Naive thymus-derived CD8-positive, alpha-beta T cell (primary cell): ENCODE results near the gene PFKFB3. TPM values are rescaled to one million over a fixed set of nuclear protein-coding genes. Genes with fewer than 3 reads are reported as not detected.
"Not testable (repeated sequence)": the region's sequence is repeated elsewhere in the genome, so short reads cannot be mapped to it uniquely, and the experiment has no call there.

ENCODE experiments used
- ATAC-seq, 2 donors: fragments of 150-1000 bp; cut with Tn5 transposase in 1 of 2; sonication (Bioruptor Pico), chemical (Tn5 transposase) in 1 of 2; 1 replicate in 1 of 2; 2 replicates in 1 of 2; pipeline ENCODE4 v1.10.0; 2021; ENCODE audit warnings: mild to moderate bottlenecking in 2 of 2, moderate library complexity in 2 of 2
- POLR2A ChIA-PET: fragments of 350-600 bp; sonication (Branson Sonifier 250); formaldehyde crosslinking; loops from one replicate; lab custom pipeline; 2021; ENCODE audit warnings: antibody characterized with exemption; lab: Charles Lee
- DNase-seq, 10 donors: peaks; one replicate each; pipeline versions ENCODE4 v3.0.0 to v3.0.0-alpha.2; 2020 to 2022
- H3K27ac Mint-ChIP-seq, 10 donors: one replicate each; pipeline ENCODE4 v1.8.0; 2020 to 2022; ENCODE audit warnings: mild to moderate bottlenecking in 10 of 10, mixed read lengths in 10 of 10, moderate library complexity in 4 of 10, inconsistent platforms in 1 of 10
- H3K27me3 Mint-ChIP-seq, 5 donors: one replicate each; pipeline ENCODE4 v1.8.0; 2021 to 2022; ENCODE audit warnings: mixed read lengths in 5 of 5
- H3K36me3 Mint-ChIP-seq, 3 donors: one replicate each; pipeline ENCODE4 v1.8.0; 2020 to 2022; ENCODE audit warnings: mixed read lengths in 3 of 3, mild to moderate bottlenecking in 2 of 3, inconsistent platforms in 1 of 3
- H3K4me1 Mint-ChIP-seq, 4 donors: one replicate each; pipeline ENCODE4 v1.8.0; 2021 to 2022; ENCODE audit warnings: mixed read lengths in 4 of 4
- H3K4me3 Mint-ChIP-seq, 10 donors: one replicate each; pipeline ENCODE4 v1.8.0; 2020 to 2022; ENCODE audit warnings: mild to moderate bottlenecking in 10 of 10, mixed read lengths in 10 of 10, moderate library complexity in 6 of 10, inconsistent platforms in 1 of 10
- H3K9me3 Mint-ChIP-seq, 9 donors: one replicate each; pipeline ENCODE4 v1.8.0; 2020 to 2022; ENCODE audit warnings: mixed read lengths in 9 of 9, mild to moderate bottlenecking in 3 of 9, inconsistent platforms in 1 of 9, moderate library complexity in 1 of 9
- polyA plus RNA-seq, 3 donors: library from polyadenylated mRNA; unstranded; fragments of 300-500 nt; fragmentation: Illumina TruSeq; gene quantifications; one replicate each; pipeline ENCODE4 v1.2.3, GENCODE V29; 2021
- total RNA-seq, 8 experiments: library from RNA in 2 of 8; stranded (reverse) in 2 of 8; gene quantifications; one replicate each; pipeline ENCODE4 v1.2.3 and lab custom pipeline; 2021 to 2026

Gene PFKFB3
- total and polyA plus RNA-seq, 5 experiments from 2014 or later, result 1.6 to 79.4 (median 7.1) TPM

DNA sequence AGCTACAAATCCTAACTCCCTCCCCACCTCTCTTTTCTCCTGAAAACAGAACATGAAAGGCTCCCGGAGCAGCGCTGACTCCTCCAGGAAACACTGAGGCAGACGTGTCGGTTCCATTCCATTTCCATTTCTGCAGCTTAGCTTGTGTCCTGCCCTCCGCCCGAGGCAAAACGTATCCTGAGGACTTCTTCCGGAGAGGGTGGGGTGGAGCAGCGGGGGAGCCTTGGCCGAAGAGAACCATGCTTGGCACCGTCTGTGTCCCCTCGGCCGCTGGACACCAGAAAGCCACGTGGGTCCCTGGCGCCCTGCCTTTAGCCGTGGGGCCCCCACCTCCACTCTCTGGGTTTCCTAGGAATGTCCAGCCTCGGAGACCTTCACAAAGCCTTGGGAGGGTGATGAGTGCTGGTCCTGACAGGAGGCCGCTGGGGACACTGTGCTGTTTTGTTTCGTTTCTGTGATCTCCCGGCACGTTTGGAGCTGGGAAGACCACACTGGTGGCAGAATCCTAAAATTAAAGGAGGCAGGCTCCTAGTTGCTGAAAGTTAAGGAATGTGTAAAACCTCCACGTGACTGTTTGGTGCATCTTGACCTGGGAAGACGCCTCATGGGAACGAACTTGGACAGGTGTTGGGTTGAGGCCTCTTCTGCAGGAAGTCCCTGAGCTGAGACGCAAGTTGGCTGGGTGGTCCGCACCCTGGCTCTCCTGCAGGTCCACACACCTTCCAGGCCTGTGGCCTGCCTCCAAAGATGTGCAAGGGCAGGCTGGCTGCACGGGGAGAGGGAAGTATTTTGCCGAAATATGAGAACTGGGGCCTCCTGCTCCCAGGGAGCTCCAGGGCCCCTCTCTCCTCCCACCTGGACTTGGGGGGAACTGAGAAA is 30.4 kb downstream of the PFKFB3 start:
- no peaks in the 10 kb centered on the region for H3K9me3 Mint-ChIP-seq
- H3K36me3 Mint-ChIP-seq, result peaks cover 3 to 62% (median 24%) of the 10 kb centered on the region in 3 donors
- no peak overlapping the region for H3K4me3 Mint-ChIP-seq
- H3K27ac Mint-ChIP-seq, result peak overlapping the region in 3 of 10 donors; percentile 15 to 35 (median 31)
- no peak for ATAC-seq
- no peak for DNase-seq
- H3K27me3 Mint-ChIP-seq, result no peaks in the 10 kb centered on the region
- POLR2A ChIA-PET, result interaction anchor here (1.1 kb wide), 1 partner anchor 115 kb away, joined by 4 read pairs; no protein-coding TSS in a partner anchor
- H3K4me1 Mint-ChIP-seq, result peaks cover 4 to 17% (median 10%) of the 10 kb centered on the region in 4 donors

- DNase-seq (no peak), ATAC-seq (no peak)
- H3K27me3 Mint-ChIP-seq, result no peaks in the 10 kb centered on the region
- H3K9me3 Mint-ChIP-seq, result peaks cover 0 to 2% (median 0%) of the 10 kb centered on the region in 9 donors
- POLR2A ChIA-PET, result interaction anchor here (1.1 kb wide), 1 partner anchor 114 kb away, joined by 4 read pairs; no protein-coding TSS in a partner anchor
- H3K27ac Mint-ChIP-seq, result peak overlapping the region in 3 of 10 donors; percentile 27 to 77 (median 56)
- peaks cover 2 to 11% (median 5%) of the 10 kb centered on the region in 4 donors for H3K4me1 Mint-ChIP-seq
- H3K36me3 Mint-ChIP-seq, result peaks cover 3 to 59% (median 24%) of the 10 kb centered on the region in 3 donors
- no peak overlapping the region for H3K4me3 Mint-ChIP-seq
Measured at GRCh38 chr10:6233725-6234277, 31.1 kb downstream of the PFKFB3 start.

GRCh38 chr10:6234371-6234770 is 31.6 kb downstream of the PFKFB3 start:
- H3K4me1 Mint-ChIP-seq, result peaks cover 0 to 14% (median 9%) of the 10 kb centered on the region in 4 donors
- H3K27ac Mint-ChIP-seq, result peak overlapping the region in 4 of 10 donors; percentile 20 to 77 (median 48)
- H3K36me3 Mint-ChIP-seq, result peaks cover 3 to 59% (median 27%) of the 10 kb centered on the region in 3 donors
- no peaks in the 10 kb centered on the region for H3K27me3 Mint-ChIP-seq
- ATAC-seq (no peak), DNase-seq (no peak)
- POLR2A ChIA-PET, result interaction anchor here (1.1 kb wide), 1 partner anchor 114 kb away, joined by 4 read pairs; no protein-coding TSS in a partner anchor
- H3K4me3 Mint-ChIP-seq, result no peak overlapping the region
- H3K9me3 Mint-ChIP-seq, result peaks cover 0 to 3% (median 0%) of the 10 kb centered on the region in 9 donors

- H3K9me3 Mint-ChIP-seq, result peaks cover 0 to 3% (median 0%) of the 10 kb centered on the region in 9 donors
- ATAC-seq, result no peak
- no peak for DNase-seq
- H3K4me1 Mint-ChIP-seq, result peaks cover 0 to 20% (median 8%) of the 10 kb centered on the region in 4 donors
- POLR2A ChIA-PET, result no interaction called here
- H3K36me3 Mint-ChIP-seq, result peaks cover 3 to 46% (median 27%) of the 10 kb centered on the region in 3 donors
- H3K27me3 Mint-ChIP-seq, result no peaks in the 10 kb centered on the region
- H3K4me3 Mint-ChIP-seq, result no peak overlapping the region
- peak overlapping the region in 1 of 10 donors; percentile 23 for H3K27ac Mint-ChIP-seq
Measured at GRCh38 chr10:6236349-6237198, 33.8 kb downstream of the PFKFB3 start.

- Mint-ChIP-seq H3K4me3 (no peak overlapping the region), H3K4me1 (peaks cover 0 to 20% (median 8%) of the 10 kb centered on the region in 4 donors), H3K27ac (peak overlapping the region in 2 of 10 donors; percentile 23 to 24), H3K9me3 (peaks cover 0 to 3% (median 0%) of the 10 kb centered on the region in 9 donors), H3K27me3 (no peaks in the 10 kb centered on the region), H3K36me3 (peaks cover 3 to 45% (median 27%) of the 10 kb centered on the region in 3 donors)
- DNase-seq (no peak), ATAC-seq (no peak)
- POLR2A ChIA-PET, result no interaction called here
Measured at GRCh38 chr10:6237199-6237530, 34.4 kb downstream of the PFKFB3 start.

DNA sequence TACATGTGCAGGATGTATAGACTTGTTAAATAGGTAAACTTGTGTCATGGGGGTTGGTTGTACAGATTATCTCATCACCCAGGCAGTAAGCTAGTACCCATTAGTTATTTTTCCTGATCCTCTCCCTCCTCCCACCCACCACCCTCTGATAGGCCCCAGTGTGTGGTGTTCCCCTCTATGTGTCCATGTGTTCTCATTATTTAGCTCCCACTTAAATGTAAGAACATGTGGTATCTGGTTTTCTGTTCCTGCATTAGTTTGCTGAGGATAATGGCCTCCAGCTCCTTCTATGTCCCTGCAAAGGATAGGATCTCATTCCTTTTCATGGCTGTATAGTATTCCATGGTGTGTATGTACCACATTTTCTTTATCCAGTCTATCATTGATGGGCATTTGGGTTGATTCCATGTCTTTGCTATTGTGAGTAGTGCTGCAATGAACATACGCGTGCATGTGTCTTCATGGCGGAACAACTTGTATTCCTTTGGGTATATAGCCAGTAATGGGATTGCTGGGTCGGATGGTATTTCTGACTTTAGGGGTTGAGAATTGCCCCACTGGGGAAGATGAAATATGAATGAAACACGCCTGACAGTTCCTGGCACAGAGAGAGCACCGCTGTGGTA is 36.0 kb downstream of the PFKFB3 start:
- peaks cover 3 to 36% (median 23%) of the 10 kb centered on the region in 3 donors for H3K36me3 Mint-ChIP-seq
- POLR2A ChIA-PET, H3K4me3 Mint-ChIP-seq, H3K9me3 Mint-ChIP-seq, DNase-seq, ATAC-seq, H3K27me3 Mint-ChIP-seq: not testable (repeated sequence)
- H3K4me1 Mint-ChIP-seq, result peaks cover 0 to 20% (median 8%) of the 10 kb centered on the region in 4 donors
- peak overlapping the region in 4 of 10 donors; percentile 20 to 68 (median 51) for H3K27ac Mint-ChIP-seq

- no peaks in the 10 kb centered on the region for H3K27me3 Mint-ChIP-seq
- peaks cover 3 to 29% (median 20%) of the 10 kb centered on the region in 3 donors for H3K36me3 Mint-ChIP-seq
- peak overlapping the region in 6 of 10 donors; percentile 14 to 68 (median 40) for H3K27ac Mint-ChIP-seq
- peaks cover 0 to 20% (median 8%) of the 10 kb centered on the region in 4 donors for H3K4me1 Mint-ChIP-seq
- no peak overlapping the region for H3K4me3 Mint-ChIP-seq
- DNase-seq (peak in 1 of 10 donors; percentile 42), ATAC-seq (peak; percentile 40 to 66)
- POLR2A ChIA-PET, result no interaction called here
- peaks cover 0 to 3% (median 0%) of the 10 kb centered on the region in 9 donors for H3K9me3 Mint-ChIP-seq
Measured at GRCh38 chr10:6239213-6239991, 36.7 kb downstream of the PFKFB3 start.

- Mint-ChIP-seq H3K27ac (no peak overlapping the region), H3K9me3 (peaks cover 0 to 3% (median 0%) of the 10 kb centered on the region in 9 donors), H3K36me3 (peaks cover 2 to 24% (median 17%) of the 10 kb centered on the region in 3 donors), H3K4me3 (no peak overlapping the region), H3K27me3 (no peaks in the 10 kb centered on the region), H3K4me1 (peaks cover 0 to 19% (median 7%) of the 10 kb centered on the region in 4 donors)
- POLR2A ChIA-PET, result no interaction called here
- no peak for ATAC-seq
- DNase-seq, result no peak
Measured at GRCh38 chr10:6240254-6240653, 37.5 kb downstream of the PFKFB3 start.

DNA sequence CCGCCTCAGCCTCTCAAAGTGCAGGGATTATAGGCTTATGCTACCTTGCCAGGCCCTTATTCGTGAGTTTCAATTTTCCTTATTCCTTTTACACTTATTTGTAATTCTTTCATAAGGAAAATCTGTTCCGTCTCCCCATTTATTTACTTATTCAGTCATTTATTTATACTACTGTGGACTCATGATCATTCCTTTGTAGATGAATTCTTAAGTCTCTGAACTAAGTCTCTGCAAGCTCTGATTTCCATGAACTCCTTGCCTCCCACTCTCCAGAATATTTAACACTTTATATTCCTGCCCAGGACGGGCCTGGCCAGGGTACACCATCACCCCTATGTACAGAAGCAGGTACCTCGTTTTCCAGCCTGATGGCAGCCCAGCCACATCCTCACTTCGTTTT is 39.4 kb downstream of the PFKFB3 start:
- POLR2A ChIA-PET, result no interaction called here
- DNase-seq (no peak), ATAC-seq (no peak)
- Mint-ChIP-seq H3K4me1 (peaks cover 0 to 17% (median 5%) of the 10 kb centered on the region in 4 donors), H3K9me3 (peaks cover 0 to 3% (median 0%) of the 10 kb centered on the region in 9 donors), H3K4me3 (no peak overlapping the region), H3K27ac (peak overlapping the region in 1 of 10 donors; percentile 75), H3K36me3 (peaks cover 0 to 12% (median 7%) of the 10 kb centered on the region in 3 donors), H3K27me3 (no peaks in the 10 kb centered on the region)

GRCh38 chr10:6244510-6244909 is 41.8 kb downstream of the PFKFB3 start:
- no peak for ATAC-seq
- peaks cover 0 to 11% (median 0%) of the 10 kb centered on the region in 3 donors for H3K36me3 Mint-ChIP-seq
- no peak overlapping the region for H3K4me3 Mint-ChIP-seq
- peaks cover 0 to 8% (median 0%) of the 10 kb centered on the region in 4 donors for H3K4me1 Mint-ChIP-seq
- no peak for DNase-seq
- no peak overlapping the region for H3K27ac Mint-ChIP-seq
- H3K9me3 Mint-ChIP-seq, result no peaks in the 10 kb centered on the region
- H3K27me3 Mint-ChIP-seq, result no peaks in the 10 kb centered on the region
- POLR2A ChIA-PET, result interaction anchor here (0.9 kb wide), 1 partner anchor 13 kb away, joined by 3 read pairs; no protein-coding TSS in a partner anchor

GRCh38 chr10:6247041-6247712 is 44.4 kb downstream of the PFKFB3 start:
- ATAC-seq (no peak), DNase-seq (no peak)
- H3K27me3 Mint-ChIP-seq, result no peaks in the 10 kb centered on the region
- no peaks in the 10 kb centered on the region for H3K9me3 Mint-ChIP-seq
- H3K4me1 Mint-ChIP-seq, result no peaks in the 10 kb centered on the region
- POLR2A ChIA-PET, result no interaction called here
- no peak overlapping the region for H3K27ac Mint-ChIP-seq
- H3K36me3 Mint-ChIP-seq, result peaks cover 0 to 3% (median 0%) of the 10 kb centered on the region in 3 donors
- no peak overlapping the region for H3K4me3 Mint-ChIP-seq
